EH (cell line): ENCODE measurements around the gene C2orf81.
"Not testable (repeated sequence)": the region's sequence is repeated elsewhere in the genome, so short reads cannot be mapped to it uniquely, and the experiment has no call there.

Experiments used
- DNase-seq: peaks from one replicate; pipeline ENCODE4 v3.0.0-alpha.2; 2015; ENCODE audit warnings: low read depth

C2orf81 gene

GRCh38 chr2:74442483-74443297 is 21.3 kb upstream of the C2orf81 start:
- not testable (repeated sequence) for DNase-seq

DNA sequence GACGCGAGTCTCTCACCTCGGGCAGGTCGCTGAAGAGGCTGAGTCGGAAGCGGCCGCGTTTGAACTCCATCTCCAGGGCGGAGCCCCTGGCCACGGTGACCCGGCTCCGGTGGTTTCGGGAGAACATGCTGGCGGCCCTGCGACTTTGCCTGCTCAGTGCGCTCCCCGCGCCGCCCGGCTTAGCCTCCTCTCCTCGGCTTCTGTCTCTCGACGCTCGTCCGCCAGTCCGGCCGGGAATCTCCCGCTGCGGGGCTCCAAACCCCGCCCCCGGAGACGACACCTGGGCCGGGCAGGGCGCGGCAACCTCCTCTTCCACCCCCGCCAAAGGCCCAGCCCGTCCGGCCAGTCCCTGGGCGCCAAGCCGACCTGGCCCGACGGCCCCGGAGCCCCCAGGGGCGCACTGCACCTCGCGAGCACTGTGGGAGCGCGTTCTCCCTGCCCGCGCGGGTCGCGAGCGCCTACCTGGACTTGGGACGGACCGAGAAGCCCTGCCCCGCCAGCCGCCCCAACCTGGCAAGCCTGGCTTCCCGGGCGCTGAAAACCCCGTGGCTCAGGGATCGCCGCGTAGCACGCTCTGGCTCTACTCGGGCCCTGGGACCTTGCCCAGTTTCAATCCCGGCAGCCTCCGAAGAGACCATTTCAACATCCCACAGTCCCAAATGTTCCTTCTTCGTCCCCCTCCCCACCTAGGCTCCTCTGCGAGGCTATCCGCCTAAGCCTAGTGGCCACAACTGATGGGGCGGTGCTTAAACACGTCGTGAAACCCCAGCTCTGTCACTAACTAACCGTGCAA is 20.5 kb upstream of the C2orf81 start, which contains the start of gene RTKN:
Gene RTKN (minus strand): TSS at position 248 of the 793 bp plus-strand sequence. CDS start 121 bp downstream, at position 127.
- no peak for DNase-seq

GRCh38 chr2:74441170-74441689 is 19.8 kb upstream of the C2orf81 start:
- no peak for DNase-seq

DNA sequence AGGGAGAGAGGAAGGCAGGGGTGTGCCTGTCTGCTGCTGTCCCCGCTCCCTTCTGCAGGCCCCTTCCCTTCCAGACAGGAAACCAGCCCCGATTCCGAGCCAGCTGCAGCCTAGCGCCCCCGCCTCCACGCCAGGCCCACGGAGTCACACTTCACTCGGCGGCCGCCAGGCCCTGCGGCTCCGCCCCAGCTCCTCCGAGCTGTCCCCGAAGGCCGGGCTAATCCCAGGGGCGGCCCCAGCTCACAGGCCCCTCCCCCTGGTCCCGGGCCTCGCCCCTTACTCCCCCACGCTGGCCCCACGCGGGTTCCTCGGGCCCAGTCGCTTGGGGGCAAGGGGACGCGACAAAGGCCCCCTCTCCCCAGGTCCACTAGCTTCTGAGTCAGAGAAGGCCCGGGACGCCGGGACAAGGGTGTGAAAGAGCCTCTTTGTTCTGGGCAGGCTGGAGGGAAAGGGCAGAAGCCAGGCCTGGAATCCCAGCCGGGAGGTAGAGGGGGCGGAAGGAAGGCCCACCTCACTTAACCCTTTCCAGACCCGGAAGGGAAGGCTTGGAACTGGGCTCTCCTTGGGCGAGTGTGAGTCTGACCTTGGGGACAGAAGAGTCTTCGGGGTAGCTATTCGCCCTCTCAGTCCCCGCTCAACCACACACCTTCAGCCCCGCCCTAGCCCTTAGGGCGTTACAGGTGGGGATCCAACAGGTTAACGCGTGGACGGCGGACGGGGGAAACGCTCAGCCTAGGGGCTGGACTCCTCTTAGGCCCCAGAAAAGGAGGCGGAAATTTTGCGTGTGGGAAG is 19.2 kb upstream of the C2orf81 start:
- DNase-seq = peak; percentile 87

DNA sequence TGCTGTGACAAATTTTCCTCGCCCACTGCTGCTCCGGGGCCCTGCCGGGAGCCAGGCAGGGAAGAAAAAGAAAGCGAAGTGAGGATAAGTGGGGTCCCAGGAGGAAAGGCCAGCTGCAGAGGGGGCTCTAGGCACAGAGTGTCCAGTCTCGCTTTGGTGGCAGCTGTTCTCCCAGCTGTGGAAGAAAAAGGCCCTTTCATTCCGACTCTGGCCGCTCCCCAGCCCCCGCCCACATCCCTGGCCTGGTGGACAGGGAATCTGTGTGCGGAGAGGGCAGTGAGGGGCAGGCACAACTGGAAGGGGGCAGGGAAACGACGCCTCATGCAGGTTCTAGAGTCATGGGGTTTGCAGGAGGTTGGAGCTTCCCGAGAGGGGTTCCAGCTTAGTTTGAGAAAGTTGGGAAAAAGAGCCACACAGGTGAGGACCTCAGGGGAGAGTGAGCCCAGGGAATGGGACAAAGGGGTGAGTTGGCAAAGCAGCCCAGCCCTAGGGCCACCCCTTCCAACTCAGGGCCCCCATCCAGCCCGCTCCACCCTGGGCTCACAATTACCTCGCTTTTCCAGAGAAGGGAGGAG is 18.5 kb upstream of the C2orf81 start:
- DNase-seq = peak; percentile 65

DNA sequence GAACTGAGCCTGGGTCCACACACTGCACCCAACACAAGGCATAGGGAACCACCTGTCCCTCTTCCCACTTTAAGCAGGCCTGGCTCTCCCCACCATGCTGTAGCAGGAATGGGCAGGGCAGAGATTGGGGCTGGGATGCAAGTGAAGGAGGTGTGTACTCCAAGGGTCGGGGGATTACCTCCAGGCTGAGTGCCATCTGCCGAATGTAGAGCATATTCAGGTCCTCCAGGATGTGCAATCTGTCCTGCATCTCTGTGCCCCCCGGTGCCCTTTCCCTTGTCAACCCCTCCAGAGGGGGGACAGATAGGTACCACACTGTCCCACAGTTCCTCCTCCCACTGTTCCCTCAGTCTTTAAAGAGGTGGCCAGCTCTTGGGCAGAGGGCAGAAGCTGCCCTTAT is 18.0 kb upstream of the C2orf81 start:
- DNase-seq = no peak

- DNase-seq = no peak
Measured at GRCh38 chr2:74438248-74438647, 16.8 kb upstream of the C2orf81 start.

- DNase-seq = no peak
Measured at GRCh38 chr2:74436848-74437695, 15.7 kb upstream of the C2orf81 start.

GRCh38 chr2:74436111-74436805 is 14.8 kb upstream of the C2orf81 start:
- no peak for DNase-seq

GRCh38 chr2:74430502-74430901 is 9.1 kb upstream of the C2orf81 start:
- no peak for DNase-seq

- no peak for DNase-seq
Measured at GRCh38 chr2:74429487-74430451, 8.3 kb upstream of the C2orf81 start.

GRCh38 chr2:74428675-74429074 is 7.3 kb upstream of the C2orf81 start:
- DNase-seq = no peak

- DNase-seq = no peak
Measured at GRCh38 chr2:74427551-74427950, 6.1 kb upstream of the C2orf81 start.

- no peak for DNase-seq
Measured at GRCh38 chr2:74426181-74426758, 4.9 kb upstream of the C2orf81 start.

DNA sequence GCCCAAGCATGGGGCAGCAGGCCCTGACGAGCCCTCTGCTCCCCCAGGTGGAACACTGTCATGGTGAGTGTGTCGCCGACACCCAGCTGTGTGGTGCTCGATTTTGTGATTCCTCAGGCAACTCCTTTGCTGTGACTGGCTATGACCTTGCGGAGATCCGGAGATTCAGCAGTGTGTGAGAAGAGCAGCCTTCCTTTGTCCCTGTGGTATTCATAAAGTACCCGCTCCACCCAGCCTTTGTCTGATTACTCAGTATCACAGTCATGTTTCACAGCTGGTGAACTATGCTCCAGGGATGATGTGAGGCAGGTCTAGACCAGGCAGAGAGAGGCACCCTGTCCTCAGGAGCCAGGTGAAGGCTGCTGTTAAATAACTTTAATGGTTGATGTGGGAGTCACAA is 4.1 kb upstream of the C2orf81 start:
- no peak for DNase-seq

- DNase-seq = no peak
Measured at GRCh38 chr2:74424995-74425406, 3.6 kb upstream of the C2orf81 start.

DNA sequence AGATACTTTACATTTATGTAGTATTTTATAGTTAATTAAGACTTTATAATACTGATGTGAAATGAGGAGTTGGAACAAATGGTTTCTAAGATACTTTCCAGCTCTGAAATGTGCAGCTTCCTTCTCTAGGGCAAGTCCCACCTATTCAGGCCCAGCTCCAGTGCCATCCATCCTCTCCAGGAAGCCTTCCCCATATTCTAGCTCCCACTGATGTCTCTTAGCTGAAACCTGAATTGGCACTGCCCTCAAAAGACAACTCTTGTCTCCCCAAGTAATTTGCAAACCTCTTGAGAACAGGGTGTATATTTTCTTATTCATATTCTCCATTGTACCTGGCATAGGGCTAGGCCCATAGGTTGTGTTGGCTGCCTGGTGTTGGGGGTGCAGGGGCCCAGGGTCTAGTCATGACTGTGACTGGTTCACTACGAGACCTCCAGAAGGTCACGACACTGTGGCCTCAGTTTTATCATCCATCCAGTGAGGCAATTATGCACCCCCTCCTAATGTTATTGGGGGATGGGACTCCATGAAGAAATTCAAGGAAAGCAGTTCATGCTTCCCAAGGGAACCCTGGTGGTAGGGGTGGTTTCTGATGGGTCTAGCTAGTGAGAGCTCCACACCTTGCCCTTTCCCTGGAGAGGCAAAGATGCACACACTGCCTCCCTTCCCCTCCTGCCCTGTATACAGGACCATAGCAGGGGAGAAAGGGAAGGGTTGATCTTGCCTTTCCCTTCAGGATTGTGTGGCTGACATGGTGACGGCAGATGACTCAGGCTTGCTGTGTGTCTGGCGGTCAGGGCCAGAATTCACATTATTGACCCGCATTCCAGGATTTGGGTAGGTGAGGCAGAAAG is 2.9 kb upstream of the C2orf81 start:
- peak; percentile 17 for DNase-seq
